OCI-LY3 (cell line): ENCODE data around the gene FOS.

ENCODE experiments used
- H2AFZ ChIP-seq: fragments of 200-600, 300-600 bp; shearing (Covaris generic); 2 replicates; pipeline ENCODE4 v1.6.0; 2014; ENCODE audit warnings: antibody characterized with exemption, low read depth, low read length
- H3K27ac ChIP-seq: fragments of 200-600, 300-600 bp; sonication (generic); 2 replicates; pipeline ENCODE4 v1.5.1; 2014; ENCODE audit warnings: mild to moderate bottlenecking, low read length, moderate library complexity, mixed read lengths
- H3K27me3 ChIP-seq: fragments of 200-600, 300-600 bp; sonication (generic); 2 replicates; pipeline ENCODE4 v1.6.1; 2014; ENCODE audit warnings: low read depth, low read length, mixed read lengths
- H3K36me3 ChIP-seq: fragments of 200-600, 300-600 bp; sonication (generic); replicated peaks from 2 replicates; pipeline ENCODE3; 2014; ENCODE audit warnings: low read depth, low read length, mixed read lengths
- H3K4me1 ChIP-seq: fragments of 300-600, 200-600 bp; sonication (generic); 2 replicates; pipeline ENCODE4 v1.6.1; 2014; ENCODE audit warnings: low read length, mixed read lengths
- H3K4me2 ChIP-seq: fragments of 200-600, 300-600 bp; sonication (generic); 2 replicates; pipeline ENCODE4 v1.6.1; 2014; ENCODE audit warnings: low read length, mixed read lengths
- H3K4me3 ChIP-seq: fragments of 300-600, 200-600 bp; sonication (generic); 2 replicates; pipeline ENCODE4 v1.5.1; 2014; ENCODE audit warnings: antibody characterized with exemption, mild to moderate bottlenecking, low read length, moderate library complexity
- H3K79me2 ChIP-seq: fragments of 300-600, 200-600 bp; shearing (Covaris generic); 2 replicates; pipeline ENCODE4 v1.6.1; 2014; ENCODE audit warnings: mild to moderate bottlenecking, low read length, mixed read lengths
- H3K9ac ChIP-seq: fragments of 300-600, 200-600 bp; shearing (Covaris generic); 2 replicates; pipeline ENCODE4 v1.6.0; 2014; ENCODE audit warnings: mild to moderate bottlenecking, low read length, moderate library complexity
- H3K9me3 ChIP-seq: fragments of 200-600, 300-600 bp; shearing (Covaris generic); 2 replicates; pipeline ENCODE4 v1.6.1; 2014; ENCODE audit warnings: low read length, mixed read lengths; ENCODE audit not compliant: insufficient read depth
- H4K20me1 ChIP-seq: fragments of 200-600, 300-600 bp; sonication (generic); 2 replicates; pipeline ENCODE4 v1.6.1; 2016; ENCODE audit warnings: low read length, mixed read lengths; ENCODE audit not compliant: insufficient read depth
- EZH2phosphoT487 ChIP-seq: fragments of 200-600 bp; shearing (Covaris generic); IDR thresholded peaks from 2 replicates; pipeline ENCODE4 v1.6.1; 2018; ENCODE audit warnings: antibody characterized with exemption, mixed run types, low read depth
- TF ChIP-seq, protein P1 (sequence below): fragments of 200-600, 300-600 bp; sonication (generic); IDR thresholded peaks from 2 replicates; pipeline ENCODE4 v1.5.1; 2014; ENCODE audit warnings: antibody characterized with exemption, low read length, low read depth

The FOS gene

GRCh38 chr14:75329369-75329768 lies 50.7 kb downstream of the FOS start:
- peaks cover 10% of the 10 kb centered on the region for H3K4me1 ChIP-seq
- no peak overlapping the region for H3K9ac ChIP-seq
- TF ChIP-seq EZH2phosphoT487, result no peak
- TF ChIP-seq, protein P1, sequence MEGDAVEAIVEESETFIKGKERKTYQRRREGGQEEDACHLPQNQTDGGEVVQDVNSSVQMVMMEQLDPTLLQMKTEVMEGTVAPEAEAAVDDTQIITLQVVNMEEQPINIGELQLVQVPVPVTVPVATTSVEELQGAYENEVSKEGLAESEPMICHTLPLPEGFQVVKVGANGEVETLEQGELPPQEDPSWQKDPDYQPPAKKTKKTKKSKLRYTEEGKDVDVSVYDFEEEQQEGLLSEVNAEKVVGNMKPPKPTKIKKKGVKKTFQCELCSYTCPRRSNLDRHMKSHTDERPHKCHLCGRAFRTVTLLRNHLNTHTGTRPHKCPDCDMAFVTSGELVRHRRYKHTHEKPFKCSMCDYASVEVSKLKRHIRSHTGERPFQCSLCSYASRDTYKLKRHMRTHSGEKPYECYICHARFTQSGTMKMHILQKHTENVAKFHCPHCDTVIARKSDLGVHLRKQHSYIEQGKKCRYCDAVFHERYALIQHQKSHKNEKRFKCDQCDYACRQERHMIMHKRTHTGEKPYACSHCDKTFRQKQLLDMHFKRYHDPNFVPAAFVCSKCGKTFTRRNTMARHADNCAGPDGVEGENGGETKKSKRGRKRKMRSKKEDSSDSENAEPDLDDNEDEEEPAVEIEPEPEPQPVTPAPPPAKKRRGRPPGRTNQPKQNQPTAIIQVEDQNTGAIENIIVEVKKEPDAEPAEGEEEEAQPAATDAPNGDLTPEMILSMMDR, result no peak
- H2AFZ ChIP-seq, result no peak overlapping the region
- no peak overlapping the region for H3K4me3 ChIP-seq
- no peaks in the 10 kb centered on the region for H3K79me2 ChIP-seq
- peaks cover 13% of the 10 kb centered on the region; the same call in 1 of the 2 replicates for H3K27me3 ChIP-seq
- H3K4me2 ChIP-seq, result no peak overlapping the region
- no peak overlapping the region for H3K27ac ChIP-seq
- H3K36me3 ChIP-seq, result no peaks in the 10 kb centered on the region
- H3K9me3 ChIP-seq, result no peaks in the 10 kb centered on the region
- H4K20me1 ChIP-seq, result no peaks in the 10 kb centered on the region

DNA sequence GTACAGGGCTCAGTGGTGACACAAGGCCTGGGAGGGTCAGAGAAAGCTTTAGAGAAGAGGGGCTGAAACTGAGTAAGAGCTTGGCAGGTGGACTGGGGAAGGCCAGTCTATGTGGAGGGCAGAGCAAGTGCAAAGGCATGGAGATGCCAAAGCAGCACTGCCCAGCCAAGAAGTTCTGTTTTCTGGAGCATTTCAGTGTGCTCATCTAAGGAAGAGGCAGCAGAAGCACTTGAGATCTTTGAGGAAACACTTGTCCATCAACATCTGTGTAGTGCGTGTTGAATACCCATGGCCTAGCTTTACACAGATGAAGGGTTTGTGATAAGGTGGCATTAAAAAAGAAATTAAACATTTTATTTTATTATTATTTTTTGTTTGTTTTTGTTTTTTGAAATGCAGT lies 52.8 kb downstream of the FOS start:
- H3K36me3 ChIP-seq, result no peaks in the 10 kb centered on the region
- H3K9ac ChIP-seq, result no peak overlapping the region
- H2AFZ ChIP-seq, result no peak overlapping the region
- no peak overlapping the region for H3K4me2 ChIP-seq
- no peak overlapping the region for H3K4me3 ChIP-seq
- H3K27ac ChIP-seq, result no peak overlapping the region
- peaks cover 16% of the 10 kb centered on the region for H3K4me1 ChIP-seq
- H4K20me1 ChIP-seq, result no peaks in the 10 kb centered on the region
- no peak for TF ChIP-seq EZH2phosphoT487
- TF ChIP-seq, protein P1, result no peak
- no peaks in the 10 kb centered on the region for H3K9me3 ChIP-seq
- no peaks in the 10 kb centered on the region for H3K79me2 ChIP-seq
- H3K27me3 ChIP-seq, result peaks cover 6% of the 10 kb centered on the region; the same call in 1 of the 2 replicates
